Fibroblast of lung (primary cell): Measurements from ENCODE around the gene LDLRAD4.

Experiments
- CTCF ChIP-seq, 2 donors: IDR thresholded peaks in 1 of 2; conservative IDR thresholded peaks in 1 of 2; 1 replicate in 1 of 2; 2 replicates in 1 of 2; pipeline ENCODE4 v1.5.1; 2011 to 2012; ENCODE audit warnings: low read length in 2 of 2, control low read depth in 1 of 2, inconsistent platforms in 1 of 2, low read depth in 1 of 2, mild to moderate bottlenecking in 1 of 2
- EZH2 ChIP-seq: IDR thresholded peaks from 2 replicates; pipeline ENCODE4 v1.5.1; 2012; ENCODE audit warnings: low read length, control low read depth, mild to moderate bottlenecking; ENCODE audit errors: missing control alignments

- TF ChIP-seq CTCF (conservative IDR thresholded peaks at IDR 0.05 in 1 of 2, IDR thresholded peaks at IDR 0.05 in 1 of 2; ENCODE audit: low read depth in 1 of 2, low read length in 2 of 2) (no peak), EZH2 (no peak)
Measured at GRCh38 chr18:13318731-13319501, 100.4 kb downstream of the LDLRAD4 start.
